ENCODE data around the gene ETS1. TPM values are rescaled to one million over a fixed set of nuclear protein-coding genes. Genes with fewer than 3 reads are reported as not detected.

Gene ETS1
- total RNA-seq, 1 experiment from 2014 or later, result 135 TPM

DNA sequence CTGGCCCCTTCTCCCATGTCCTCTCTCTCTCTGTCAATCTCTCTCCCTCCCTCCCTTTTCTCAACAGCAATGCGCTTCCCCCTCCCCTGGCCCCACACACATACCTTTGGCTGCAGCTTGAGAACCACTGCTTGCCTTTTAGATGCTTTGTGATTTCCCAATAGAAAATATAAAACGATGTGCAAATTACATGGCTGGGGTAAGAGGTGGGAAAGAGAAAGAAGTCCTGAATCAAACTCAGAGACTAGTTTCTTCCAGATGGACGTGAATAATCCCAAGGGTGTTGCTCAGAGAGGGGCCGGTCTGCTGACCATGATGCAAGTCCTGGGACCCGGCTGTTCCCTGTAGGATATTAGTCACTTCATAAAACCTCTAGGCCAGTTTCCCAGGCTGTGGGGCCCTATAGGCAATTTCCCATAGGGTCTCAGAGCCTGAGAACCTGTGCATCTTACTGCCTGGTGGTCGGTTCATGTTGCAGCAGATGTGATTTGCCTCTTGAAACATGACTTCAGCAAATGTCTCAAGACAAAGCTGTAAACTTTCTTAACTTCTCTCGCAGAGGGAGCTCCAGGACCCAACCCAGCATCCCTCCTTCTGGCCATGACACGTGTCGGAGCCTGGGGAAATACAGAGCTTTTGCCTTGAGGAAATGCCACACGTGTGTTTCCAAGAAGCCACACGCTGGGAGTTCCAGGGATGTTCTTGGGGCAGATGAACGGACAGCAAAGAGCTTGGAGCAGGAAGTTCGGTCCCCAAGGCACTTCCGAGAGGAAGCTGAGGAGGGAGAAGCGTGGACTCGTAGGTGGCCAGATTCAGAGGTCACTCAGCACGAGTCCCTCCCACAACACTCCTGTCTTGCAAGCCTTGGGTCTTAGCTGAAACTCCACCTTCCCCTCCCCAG, 34.5 kb upstream of the ETS1 start:
- Histone ChIP-seq H3K9me3 (ENCODE audit: low read length) (no peaks in the 10 kb centered on the region), H3K4me2 (ENCODE audit: low read depth, low read length, poor library complexity, severe bottlenecking) (no peak overlapping the region), H3K79me2 (ENCODE audit: low read length) (no peaks in the 10 kb centered on the region), H3K9ac (ENCODE audit: low read length) (no peak overlapping the region), H3K27ac (ENCODE audit: low read length) (no peak overlapping the region), H3K4me3 (ENCODE audit: low read length) (no peak overlapping the region), H2AFZ (ENCODE audit: low read length) (no peak overlapping the region), H4K20me1 (ENCODE audit: insufficient read depth, low read depth, low read length) (no peaks in the 10 kb centered on the region), H3K9me2 (replicated peaks; ENCODE audit: insufficient read depth, low read length) (no peaks in the 10 kb centered on the region), H3K36me3 (ENCODE audit: insufficient read depth, low read length) (no peaks in the 10 kb centered on the region), H3K4me1 (ENCODE audit: low read length) (peaks cover 54% of the 10 kb centered on the region), H3K27me3 (ENCODE audit: low read length) (no peaks in the 10 kb centered on the region)
- DNase-seq, result no peak

DNA sequence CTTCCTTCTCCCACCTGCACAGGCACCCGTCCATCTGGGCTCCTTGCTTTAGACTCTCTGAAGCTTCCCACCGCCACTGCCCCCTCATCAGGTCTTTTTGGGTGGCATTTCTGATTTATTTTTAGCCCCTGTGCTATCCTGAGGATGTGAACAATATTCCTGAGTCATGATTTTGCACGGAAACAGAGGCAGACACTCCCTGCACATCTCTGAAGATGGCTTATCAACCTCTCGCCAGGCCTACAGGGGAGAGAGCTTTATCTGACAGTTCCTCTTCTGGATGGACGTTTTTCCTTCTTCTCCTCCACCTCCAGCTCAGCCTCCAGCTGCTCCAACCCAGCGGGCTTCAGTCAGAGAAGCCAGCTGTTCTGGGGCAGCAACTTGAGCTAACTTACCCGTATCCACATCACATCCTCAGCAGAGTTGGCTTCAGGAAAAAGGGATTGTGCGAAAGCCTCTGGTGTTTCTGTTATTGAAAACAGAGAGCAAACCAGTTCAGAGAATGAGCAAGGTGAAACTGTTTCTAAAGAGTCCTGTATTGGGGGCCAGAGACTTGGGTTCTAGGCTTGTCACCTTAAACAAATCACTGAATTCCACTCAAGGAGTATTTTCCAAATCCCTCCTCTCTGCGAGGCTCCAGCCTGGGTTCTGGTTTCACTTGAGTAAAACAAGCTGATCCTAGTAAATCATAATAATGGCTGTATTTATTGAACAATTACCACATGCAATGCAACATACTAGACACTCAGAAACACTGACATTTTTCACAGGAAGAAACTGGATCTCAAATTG, 33.1 kb upstream of the ETS1 start:
- Histone ChIP-seq H4K20me1 (ENCODE audit: insufficient read depth, low read depth, low read length) (no peaks in the 10 kb centered on the region), H3K4me3 (ENCODE audit: low read length) (no peak overlapping the region), H3K27me3 (ENCODE audit: low read length) (no peaks in the 10 kb centered on the region), H3K79me2 (ENCODE audit: low read length) (no peaks in the 10 kb centered on the region), H3K9me2 (replicated peaks; ENCODE audit: insufficient read depth, low read length) (no peaks in the 10 kb centered on the region), H3K4me2 (ENCODE audit: low read depth, low read length, poor library complexity, severe bottlenecking) (no peak overlapping the region), H3K27ac (ENCODE audit: low read length) (no peak overlapping the region), H3K9ac (ENCODE audit: low read length) (no peak overlapping the region), H3K4me1 (ENCODE audit: low read length) (peaks cover 41% of the 10 kb centered on the region), H2AFZ (ENCODE audit: low read length) (no peak overlapping the region), H3K9me3 (ENCODE audit: low read length) (no peaks in the 10 kb centered on the region), H3K36me3 (ENCODE audit: insufficient read depth, low read length) (no peaks in the 10 kb centered on the region)
- no peak for DNase-seq

DNA sequence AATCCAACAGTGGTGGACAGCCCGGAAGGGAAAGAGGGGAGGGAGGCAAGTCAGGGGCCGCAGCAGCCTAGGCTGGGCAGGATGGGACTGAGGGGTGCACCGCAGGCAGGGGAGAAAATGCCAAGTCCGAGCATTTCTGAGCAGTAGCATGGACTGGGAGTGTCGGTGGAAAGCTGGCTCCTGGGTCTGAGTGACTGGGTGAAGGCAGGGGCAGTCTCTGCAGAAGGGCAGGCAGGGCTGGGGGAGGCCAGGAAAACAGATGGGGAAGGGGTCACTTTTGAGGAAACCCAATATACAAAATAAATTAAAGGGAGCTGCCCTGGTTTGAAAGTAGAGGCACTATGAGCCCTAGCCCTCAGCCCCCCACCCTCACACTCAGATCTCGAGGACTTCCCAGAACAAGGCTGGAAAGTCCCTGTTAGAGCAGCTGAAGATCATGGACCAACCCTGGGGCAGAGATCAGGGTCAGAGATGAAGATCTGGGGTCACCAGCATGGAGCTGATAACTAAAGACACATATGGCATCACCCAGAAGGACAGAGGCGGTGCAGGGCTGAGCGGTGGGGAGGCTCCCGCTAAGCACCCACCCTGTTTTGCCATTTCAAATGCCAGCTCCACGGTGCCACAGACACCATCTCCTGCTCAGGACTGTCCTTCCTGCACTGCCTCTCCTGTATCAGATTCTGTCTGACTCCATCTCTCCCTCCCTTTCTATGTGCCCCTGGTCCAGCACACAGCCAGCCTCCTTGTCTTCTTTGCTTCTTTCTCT, 32.4 kb upstream of the ETS1 start:
- H3K4me1 ChIP-seq (ENCODE audit: low read length), result peaks cover 33% of the 10 kb centered on the region

DNA sequence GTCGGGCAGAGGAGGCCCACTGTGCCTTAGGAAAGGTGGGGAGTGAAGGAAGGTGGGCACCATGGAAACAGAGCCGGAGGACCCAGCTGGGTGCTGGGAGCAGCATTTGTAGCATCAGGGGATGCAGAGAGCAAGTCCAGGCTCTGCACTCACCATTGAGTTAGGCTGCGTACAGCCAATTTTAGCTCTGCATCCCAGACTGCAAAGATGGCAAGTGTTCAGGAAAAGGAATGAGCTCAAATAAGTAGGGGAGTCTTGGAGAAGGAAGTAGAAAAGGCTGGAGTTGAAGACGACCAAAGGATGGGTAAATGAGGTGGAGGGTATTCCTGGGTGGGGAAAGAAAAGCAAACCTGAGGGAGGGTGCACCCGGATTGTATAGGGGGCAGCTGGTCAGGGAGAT, 31.6 kb upstream of the ETS1 start:
- no peak overlapping the region for H3K4me2 ChIP-seq (ENCODE audit: low read depth, low read length, poor library complexity, severe bottlenecking)
- no peak for DNase-seq
- peaks cover 26% of the 10 kb centered on the region for H3K4me1 ChIP-seq (ENCODE audit: low read length)
- no peaks in the 10 kb centered on the region for H3K9me3 ChIP-seq (ENCODE audit: low read length)
- H3K4me3 ChIP-seq (ENCODE audit: low read length), result no peak overlapping the region
- H3K79me2 ChIP-seq (ENCODE audit: low read length), result no peaks in the 10 kb centered on the region
- H3K27ac ChIP-seq (ENCODE audit: low read length), result no peak overlapping the region
- H3K9me2 ChIP-seq (replicated peaks; ENCODE audit: insufficient read depth, low read length), result no peaks in the 10 kb centered on the region
- H3K9ac ChIP-seq (ENCODE audit: low read length), result no peak overlapping the region
- H2AFZ ChIP-seq (ENCODE audit: low read length), result no peak overlapping the region
- no peaks in the 10 kb centered on the region for H4K20me1 ChIP-seq (ENCODE audit: insufficient read depth, low read depth, low read length)
- H3K27me3 ChIP-seq (ENCODE audit: low read length), result no peaks in the 10 kb centered on the region
- H3K36me3 ChIP-seq (ENCODE audit: insufficient read depth, low read length), result no peaks in the 10 kb centered on the region

More for the DNA sequence above, 32.4 kb upstream of the ETS1 start:
- Histone ChIP-seq H3K4me3 (ENCODE audit: low read length) (no peak overlapping the region), H3K27me3 (ENCODE audit: low read length) (no peaks in the 10 kb centered on the region), H3K79me2 (ENCODE audit: low read length) (no peaks in the 10 kb centered on the region), H4K20me1 (ENCODE audit: insufficient read depth, low read depth, low read length) (no peaks in the 10 kb centered on the region), H3K27ac (ENCODE audit: low read length) (no peak overlapping the region), H3K9me3 (ENCODE audit: low read length) (no peaks in the 10 kb centered on the region), H2AFZ (ENCODE audit: low read length) (no peak overlapping the region), H3K36me3 (ENCODE audit: insufficient read depth, low read length) (no peaks in the 10 kb centered on the region), H3K9ac (ENCODE audit: low read length) (no peak overlapping the region), H3K4me2 (ENCODE audit: low read depth, low read length, poor library complexity, severe bottlenecking) (no peak overlapping the region), H3K9me2 (replicated peaks; ENCODE audit: insufficient read depth, low read length) (no peaks in the 10 kb centered on the region)
- no peak for DNase-seq

DNA sequence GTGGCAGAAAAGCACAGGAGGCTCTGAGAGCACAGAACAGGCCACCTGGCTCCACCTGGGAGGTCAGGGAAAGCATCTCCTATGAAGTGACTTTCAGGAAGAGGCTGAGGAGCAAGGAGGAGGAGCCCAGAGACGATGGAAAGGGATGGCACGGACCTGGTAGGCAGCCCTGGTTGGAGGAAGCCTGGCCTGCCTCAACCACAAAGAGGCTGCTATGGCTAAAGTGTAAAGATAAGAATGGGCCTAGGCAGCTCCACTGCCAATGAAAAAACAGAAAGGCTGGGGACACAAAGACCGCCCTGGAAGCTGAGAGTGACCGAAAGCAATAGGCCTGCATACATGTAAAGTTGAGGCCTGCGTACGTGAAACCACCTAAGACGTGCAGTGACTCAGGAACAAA, 31.2 kb upstream of the ETS1 start:
- DNase-seq, result no peak
- Histone ChIP-seq H3K27ac (ENCODE audit: low read length) (no peak overlapping the region), H3K9me3 (ENCODE audit: low read length) (no peaks in the 10 kb centered on the region), H3K27me3 (ENCODE audit: low read length) (no peaks in the 10 kb centered on the region), H3K79me2 (ENCODE audit: low read length) (no peaks in the 10 kb centered on the region), H2AFZ (ENCODE audit: low read length) (no peak overlapping the region), H3K4me1 (ENCODE audit: low read length) (peaks cover 26% of the 10 kb centered on the region), H3K36me3 (ENCODE audit: insufficient read depth, low read length) (no peaks in the 10 kb centered on the region), H3K4me2 (ENCODE audit: low read depth, low read length, poor library complexity, severe bottlenecking) (no peak overlapping the region), H3K4me3 (ENCODE audit: low read length) (no peak overlapping the region), H3K9ac (ENCODE audit: low read length) (no peak overlapping the region), H3K9me2 (replicated peaks; ENCODE audit: insufficient read depth, low read length) (no peaks in the 10 kb centered on the region), H4K20me1 (ENCODE audit: insufficient read depth, low read depth, low read length) (no peaks in the 10 kb centered on the region)

DNA sequence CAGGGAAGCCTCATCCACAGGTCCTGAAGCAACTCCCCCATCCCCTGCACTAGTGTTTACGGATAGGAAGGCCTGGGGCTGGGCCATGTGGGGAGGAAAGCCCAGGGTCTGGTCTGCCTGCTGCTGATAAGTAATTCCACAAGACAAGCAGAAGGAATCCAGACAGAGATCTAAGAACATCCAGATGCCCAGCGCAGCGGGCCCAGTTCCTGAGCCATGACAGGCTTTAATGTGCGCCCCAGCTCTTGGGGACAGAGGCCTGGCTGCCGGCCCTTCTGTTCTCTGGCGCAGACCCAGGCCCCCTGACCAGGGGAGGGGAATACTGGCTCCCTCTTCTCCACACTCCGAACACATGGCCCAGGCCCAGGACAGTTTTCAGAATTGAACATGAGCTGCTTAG, 28.8 kb upstream of the ETS1 start:
- Histone ChIP-seq H3K4me2 (ENCODE audit: low read depth, low read length, poor library complexity, severe bottlenecking) (no peak overlapping the region), H3K79me2 (ENCODE audit: low read length) (no peaks in the 10 kb centered on the region), H3K9me3 (ENCODE audit: low read length) (no peaks in the 10 kb centered on the region), H3K9me2 (replicated peaks; ENCODE audit: insufficient read depth, low read length) (no peaks in the 10 kb centered on the region), H3K9ac (ENCODE audit: low read length) (no peak overlapping the region), H3K27ac (ENCODE audit: low read length) (no peak overlapping the region), H3K4me3 (ENCODE audit: low read length) (no peak overlapping the region), H2AFZ (ENCODE audit: low read length) (no peak overlapping the region), H4K20me1 (ENCODE audit: insufficient read depth, low read depth, low read length) (no peaks in the 10 kb centered on the region), H3K36me3 (ENCODE audit: insufficient read depth, low read length) (no peaks in the 10 kb centered on the region), H3K4me1 (ENCODE audit: low read length) (peaks cover 38% of the 10 kb centered on the region), H3K27me3 (ENCODE audit: low read length) (no peaks in the 10 kb centered on the region)
- DNase-seq, result no peak

DNA sequence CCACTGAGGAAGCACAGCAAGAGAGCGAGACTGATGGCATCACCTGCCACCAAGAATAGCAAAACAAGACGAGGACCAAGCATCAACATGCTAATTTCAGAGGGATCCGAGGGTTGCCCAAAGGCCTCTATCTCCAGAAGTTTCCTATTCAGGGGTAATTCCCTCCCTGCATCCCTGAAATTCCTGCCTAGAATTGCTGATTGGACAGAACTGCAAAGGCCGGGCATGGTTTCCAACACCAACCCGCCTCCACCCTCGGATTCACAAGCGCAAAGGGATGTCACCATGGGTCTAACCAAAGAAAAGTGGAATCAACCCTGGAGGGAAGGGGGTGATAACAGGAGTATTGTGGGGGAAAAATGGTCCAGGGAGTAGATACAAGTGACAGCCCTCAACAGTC, 28.3 kb upstream of the ETS1 start:
- Histone ChIP-seq H3K4me2 (ENCODE audit: low read depth, low read length, poor library complexity, severe bottlenecking) (no peak overlapping the region), H4K20me1 (ENCODE audit: insufficient read depth, low read depth, low read length) (no peaks in the 10 kb centered on the region), H3K9ac (ENCODE audit: low read length) (no peak overlapping the region), H3K4me3 (ENCODE audit: low read length) (no peak overlapping the region), H3K79me2 (ENCODE audit: low read length) (no peaks in the 10 kb centered on the region), H3K9me3 (ENCODE audit: low read length) (no peaks in the 10 kb centered on the region), H3K36me3 (ENCODE audit: insufficient read depth, low read length) (no peaks in the 10 kb centered on the region), H3K27me3 (ENCODE audit: low read length) (no peaks in the 10 kb centered on the region), H3K9me2 (replicated peaks; ENCODE audit: insufficient read depth, low read length) (no peaks in the 10 kb centered on the region), H2AFZ (ENCODE audit: low read length) (no peak overlapping the region), H3K27ac (ENCODE audit: low read length) (no peak overlapping the region), H3K4me1 (ENCODE audit: low read length) (peaks cover 36% of the 10 kb centered on the region)
- DNase-seq, result no peak

DNA sequence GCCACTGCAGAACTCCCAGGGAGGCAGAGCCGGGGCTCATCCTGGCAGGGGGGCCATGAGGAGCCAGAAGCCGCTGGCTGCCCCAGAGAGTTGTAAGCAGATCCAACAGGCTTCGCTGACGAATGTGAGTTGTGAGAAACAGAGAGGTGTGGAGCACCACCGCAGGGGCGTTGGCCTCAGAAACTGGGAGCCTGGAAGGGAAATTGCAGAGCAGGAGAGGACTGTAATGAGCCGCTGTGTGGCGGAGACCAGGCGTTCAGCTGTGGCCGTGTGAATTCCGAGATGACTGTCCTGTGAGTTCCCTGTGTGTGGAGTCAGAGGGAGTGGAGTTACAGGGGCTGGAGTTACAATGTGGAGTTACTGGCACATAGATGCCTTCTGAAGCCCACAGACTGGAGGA, 27.7 kb upstream of the ETS1 start:
- no peaks in the 10 kb centered on the region for H3K9me3 ChIP-seq (ENCODE audit: low read length)
- DNase-seq, result no peak
- H3K9ac ChIP-seq (ENCODE audit: low read length), result no peak overlapping the region
- H3K27me3 ChIP-seq (ENCODE audit: low read length), result no peaks in the 10 kb centered on the region
- H3K4me1 ChIP-seq (ENCODE audit: low read length), result peaks cover 37% of the 10 kb centered on the region
- H4K20me1 ChIP-seq (ENCODE audit: insufficient read depth, low read depth, low read length), result no peaks in the 10 kb centered on the region
- no peak overlapping the region for H2AFZ ChIP-seq (ENCODE audit: low read length)
- H3K4me3 ChIP-seq (ENCODE audit: low read length), result no peak overlapping the region
- H3K36me3 ChIP-seq (ENCODE audit: insufficient read depth, low read length), result no peaks in the 10 kb centered on the region
- H3K4me2 ChIP-seq (ENCODE audit: low read depth, low read length, poor library complexity, severe bottlenecking), result no peak overlapping the region
- H3K9me2 ChIP-seq (replicated peaks; ENCODE audit: insufficient read depth, low read length), result no peaks in the 10 kb centered on the region
- no peaks in the 10 kb centered on the region for H3K79me2 ChIP-seq (ENCODE audit: low read length)
- no peak overlapping the region for H3K27ac ChIP-seq (ENCODE audit: low read length)
